GM18505 (cell line): Measurements from ENCODE around the gene RALA.
A peak's percentile ranks its signal among the peaks of the same experiment; 100 is the strongest.

ENCODE experiments used
- ATAC-seq: cut with Tn5 transposase; IDR thresholded peaks from one replicate; pipeline ENCODE4 v1.9.1; 2021; ENCODE audit not compliant: unreplicated experiment
- POLR2A ChIP-seq: IDR thresholded peaks from 4 replicates; pipeline ENCODE4 v1.6.1; 2011; ENCODE audit warnings: borderline replicate concordance; ENCODE audit not compliant: insufficient read depth, insufficient read length; ENCODE audit errors: extremely low read depth

RALA gene

DNA sequence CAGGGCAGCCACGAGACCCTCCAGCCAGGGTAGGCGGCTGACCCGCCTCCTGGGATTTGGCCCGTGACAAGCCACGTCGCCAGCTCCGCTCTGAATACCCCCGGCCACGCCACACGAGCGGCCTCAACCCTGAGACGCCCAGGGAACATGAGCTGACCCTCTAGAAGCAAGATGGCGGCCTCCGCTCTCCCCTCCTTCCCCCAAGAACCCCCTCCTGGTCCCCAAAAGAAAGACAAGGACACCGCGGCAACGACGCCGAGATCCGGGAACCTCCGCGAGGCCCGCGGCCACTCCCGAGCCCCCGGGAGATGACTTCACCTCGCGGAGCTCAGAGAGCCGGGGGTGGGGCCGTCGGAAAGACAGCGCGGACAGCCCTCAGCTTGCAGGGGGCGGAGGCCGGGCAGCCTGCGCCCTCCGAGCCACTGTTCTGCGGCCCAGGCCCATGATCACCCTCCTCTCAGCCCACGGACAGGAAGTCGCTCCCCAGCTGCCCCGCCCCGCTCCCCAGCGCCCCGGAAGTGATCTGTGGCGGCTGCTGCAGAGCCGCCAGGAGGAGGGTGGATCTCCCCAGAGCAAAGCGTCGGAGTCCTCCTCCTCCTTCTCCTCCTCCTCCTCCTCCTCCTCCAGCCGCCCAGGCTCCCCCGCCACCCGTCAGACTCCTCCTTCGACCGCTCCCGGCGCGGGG is at the start of gene RALA:
Gene RALA, plus strand, starts transcription at position 526 of the 685 bp plus-strand sequence. CDS start 63,096 bp downstream, outside the sequence.
- peak; percentile 95 for ATAC-seq
- peak; percentile 93 for TF ChIP-seq POLR2A

- ATAC-seq, result no peak
Measured at GRCh38 chr7:39574673-39575349, 48.6 kb upstream of the RALA start.

GRCh38 chr7:39577229-39577874 is 46.0 kb upstream of the RALA start:
- ATAC-seq, result no peak
- no peak for TF ChIP-seq POLR2A

More at GRCh38 chr7:39574673-39575349, 48.6 kb upstream of the RALA start:
- TF ChIP-seq POLR2A, result no peak

DNA sequence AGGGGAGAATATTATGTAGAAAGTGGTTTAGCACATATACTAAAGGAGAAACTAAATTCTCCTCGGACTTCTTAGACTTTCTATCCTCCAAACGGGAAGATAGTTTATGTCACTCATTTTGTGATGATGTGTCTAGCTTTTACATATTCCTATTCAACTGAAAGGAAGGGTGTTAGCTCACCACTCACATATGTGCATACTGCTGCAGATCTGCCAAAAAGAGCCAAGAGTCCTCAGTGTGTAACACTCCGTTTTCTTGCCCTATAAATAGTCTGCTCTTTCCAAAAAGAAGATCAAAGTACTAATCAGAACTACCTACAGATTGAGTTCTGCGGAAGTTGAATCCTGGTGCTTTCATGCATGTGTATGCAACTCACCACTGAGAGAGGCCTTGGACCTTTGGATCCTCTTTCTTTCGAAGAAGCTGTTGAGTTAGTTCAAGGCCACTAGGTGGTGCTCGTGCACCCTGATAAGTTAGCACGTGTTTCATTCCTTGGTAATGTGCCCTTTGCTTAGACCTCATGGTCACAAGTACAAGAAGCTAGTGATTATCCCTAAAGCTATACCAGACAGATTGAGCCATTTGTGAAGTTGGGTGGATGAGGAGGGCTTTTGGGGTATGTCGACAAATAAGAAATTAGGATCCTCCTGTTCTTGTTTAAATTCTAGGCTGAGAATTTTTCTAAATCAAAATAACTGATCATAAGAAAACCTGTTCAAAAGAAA is 43.1 kb upstream of the RALA start:
- ATAC-seq, result peak; percentile 90

DNA sequence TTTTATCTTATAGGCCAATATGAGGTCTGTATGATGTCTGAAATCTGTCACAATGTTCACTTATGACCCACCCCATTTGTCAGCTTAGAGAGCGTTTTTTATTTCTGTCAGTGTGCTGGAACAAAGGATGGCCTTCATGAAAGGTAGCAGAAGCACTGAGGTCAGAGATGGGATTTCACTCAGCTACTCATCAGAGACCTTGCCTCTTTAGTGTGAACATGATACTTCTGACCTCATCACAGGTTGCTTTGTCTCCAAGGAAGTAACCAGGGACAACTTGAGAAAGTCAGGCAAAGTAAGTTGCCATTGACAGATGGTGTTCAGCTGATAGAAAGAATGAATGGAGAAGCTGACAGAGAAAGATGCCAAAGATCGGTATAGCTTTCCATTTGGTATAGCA is 40.8 kb upstream of the RALA start:
- no peak for TF ChIP-seq POLR2A
- ATAC-seq, result no peak

More for the DNA sequence above, 43.1 kb upstream of the RALA start:
- TF ChIP-seq POLR2A, result no peak

DNA sequence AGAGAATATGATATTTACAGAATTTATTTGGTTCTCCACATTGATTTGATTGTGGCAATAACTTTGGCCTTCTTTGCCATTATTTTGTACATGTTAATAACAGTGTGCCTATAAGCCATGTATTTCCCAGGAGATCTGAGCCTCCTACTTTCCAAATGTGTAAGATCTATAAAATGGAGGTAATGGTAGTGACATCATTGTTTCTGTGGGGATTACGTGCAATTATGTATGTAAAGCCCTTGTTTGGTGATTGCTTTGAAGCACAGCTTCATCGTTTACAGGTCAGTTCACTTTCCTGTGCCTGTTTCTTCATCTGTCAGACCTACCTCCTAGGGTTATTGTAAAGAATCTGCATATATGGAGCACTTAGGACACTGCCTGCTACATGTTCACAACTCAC is 39.8 kb upstream of the RALA start:
- no peak for TF ChIP-seq POLR2A
- no peak for ATAC-seq

GRCh38 chr7:39587393-39587792 is 36.0 kb upstream of the RALA start:
- no peak for ATAC-seq
- TF ChIP-seq POLR2A, result no peak

- no peak for TF ChIP-seq POLR2A
Measured at GRCh38 chr7:39588416-39588815, 35.0 kb upstream of the RALA start.

DNA sequence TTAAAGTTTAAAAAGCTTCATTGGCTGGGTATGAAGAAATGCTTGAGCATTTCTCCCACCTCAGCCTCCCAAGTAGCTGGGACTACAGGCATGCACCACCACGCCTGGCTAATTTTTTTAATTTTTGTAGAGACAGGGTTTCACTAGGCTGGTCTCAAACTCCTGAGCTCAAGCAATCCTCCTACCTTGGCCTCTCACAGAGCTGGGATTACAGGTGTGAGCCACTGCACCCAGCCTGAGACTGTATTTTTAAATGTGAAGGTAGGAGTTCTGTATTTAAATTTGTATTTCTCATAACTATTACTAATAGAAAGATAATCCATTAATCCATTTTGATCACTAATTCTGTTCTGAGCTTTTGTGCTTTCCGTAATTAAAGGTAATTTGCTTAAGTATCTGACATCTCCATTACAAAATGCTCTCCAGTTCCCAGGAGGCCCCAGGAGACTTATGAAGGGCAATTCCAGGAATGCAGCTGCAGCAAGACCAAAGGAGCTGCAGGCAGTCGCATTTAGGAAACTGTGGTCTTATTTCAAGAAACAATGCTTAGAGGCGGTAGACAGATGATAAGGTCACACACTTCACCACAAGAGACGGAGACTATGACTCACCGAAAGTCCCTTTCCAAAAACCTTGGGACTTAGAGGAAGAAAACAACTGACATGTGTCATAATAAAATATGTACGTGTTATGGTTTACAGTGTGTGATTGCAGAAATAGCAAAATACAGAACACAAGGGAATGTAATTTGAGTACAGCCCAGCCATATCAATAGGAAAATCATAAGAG is 33.9 kb upstream of the RALA start:
- TF ChIP-seq POLR2A, result no peak
- peak; percentile 95 for ATAC-seq

More at GRCh38 chr7:39588416-39588815, 35.0 kb upstream of the RALA start:
- no peak for ATAC-seq

DNA sequence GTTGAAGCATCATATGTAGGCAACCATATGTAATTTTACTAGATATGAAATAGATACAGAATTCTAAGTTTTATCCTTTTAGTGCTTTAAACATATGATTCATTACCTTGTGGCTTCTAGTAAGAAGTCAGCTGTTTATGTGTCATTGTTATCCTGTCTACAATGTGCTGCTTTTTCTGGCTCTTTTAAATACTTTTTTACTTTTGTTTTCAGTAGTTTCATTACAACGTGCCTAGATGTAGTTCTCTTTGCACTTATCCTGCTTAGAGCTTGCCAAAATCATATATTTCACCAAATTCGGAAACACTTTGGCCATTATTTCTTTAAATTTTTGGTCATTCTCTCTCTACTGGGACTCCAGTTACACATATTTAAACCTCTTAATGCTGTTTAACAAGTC is 30.8 kb upstream of the RALA start:
- ATAC-seq, result no peak
- no peak for TF ChIP-seq POLR2A

DNA sequence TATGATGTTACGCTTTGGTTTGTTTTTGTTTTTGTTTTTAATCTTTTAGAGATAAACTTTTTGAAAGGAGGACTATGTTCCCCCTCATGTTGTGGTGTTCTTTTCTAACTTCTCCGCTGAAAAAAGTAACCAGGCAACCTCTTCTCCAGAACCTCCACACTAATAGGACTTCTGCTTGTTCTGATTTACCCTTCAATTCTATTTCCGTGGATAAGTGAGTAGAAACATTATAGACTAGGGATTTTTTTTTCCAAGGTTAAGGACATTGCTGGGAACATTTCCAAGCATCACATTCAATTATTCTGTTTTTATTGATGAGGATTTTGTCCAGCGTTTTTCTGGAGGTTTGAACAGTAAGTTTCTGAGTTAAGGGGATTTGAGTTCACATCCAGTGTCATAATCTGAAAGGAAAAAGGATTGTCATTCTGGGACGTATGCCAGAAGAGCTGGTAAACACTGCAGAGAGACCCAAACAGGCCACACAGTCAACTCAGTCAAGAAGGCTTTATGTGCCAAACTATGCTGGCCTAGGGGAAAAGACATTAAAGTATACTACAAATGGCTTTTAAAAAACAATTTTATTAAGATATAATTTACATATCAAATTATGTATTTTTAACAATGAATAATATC is 28.3 kb upstream of the RALA start:
- ATAC-seq, result no peak
- no peak for TF ChIP-seq POLR2A

DNA sequence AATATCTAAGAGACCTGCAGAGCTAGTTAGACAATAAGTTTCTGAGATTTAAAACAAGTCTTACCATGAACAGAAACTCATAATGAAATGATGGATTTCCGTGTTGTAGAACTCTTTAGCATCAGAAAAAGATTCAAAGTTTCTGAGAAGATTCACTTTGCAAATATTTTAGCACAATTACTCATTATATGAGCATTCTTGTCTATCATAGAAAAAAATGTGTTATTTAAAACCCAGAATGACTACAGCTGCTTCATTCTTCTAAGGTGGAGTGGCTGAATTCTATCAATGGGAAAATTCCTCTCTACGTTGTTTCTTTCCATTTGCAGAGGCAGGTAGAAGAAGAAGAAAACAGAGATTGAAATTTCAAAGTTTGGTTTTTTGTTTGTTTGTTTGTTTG is 21.0 kb upstream of the RALA start:
- TF ChIP-seq POLR2A, result no peak

More for the DNA sequence above, 21.0 kb upstream of the RALA start:
- no peak for ATAC-seq
